GM19452 (cell line): Measurements from ENCODE around the gene OSER1.

Experiments used
- ATAC-seq: cut with Tn5 transposase; IDR thresholded peaks from one replicate; pipeline ENCODE4 v1.9.1; 2021; ENCODE audit not compliant: unreplicated experiment

OSER1 gene

DNA sequence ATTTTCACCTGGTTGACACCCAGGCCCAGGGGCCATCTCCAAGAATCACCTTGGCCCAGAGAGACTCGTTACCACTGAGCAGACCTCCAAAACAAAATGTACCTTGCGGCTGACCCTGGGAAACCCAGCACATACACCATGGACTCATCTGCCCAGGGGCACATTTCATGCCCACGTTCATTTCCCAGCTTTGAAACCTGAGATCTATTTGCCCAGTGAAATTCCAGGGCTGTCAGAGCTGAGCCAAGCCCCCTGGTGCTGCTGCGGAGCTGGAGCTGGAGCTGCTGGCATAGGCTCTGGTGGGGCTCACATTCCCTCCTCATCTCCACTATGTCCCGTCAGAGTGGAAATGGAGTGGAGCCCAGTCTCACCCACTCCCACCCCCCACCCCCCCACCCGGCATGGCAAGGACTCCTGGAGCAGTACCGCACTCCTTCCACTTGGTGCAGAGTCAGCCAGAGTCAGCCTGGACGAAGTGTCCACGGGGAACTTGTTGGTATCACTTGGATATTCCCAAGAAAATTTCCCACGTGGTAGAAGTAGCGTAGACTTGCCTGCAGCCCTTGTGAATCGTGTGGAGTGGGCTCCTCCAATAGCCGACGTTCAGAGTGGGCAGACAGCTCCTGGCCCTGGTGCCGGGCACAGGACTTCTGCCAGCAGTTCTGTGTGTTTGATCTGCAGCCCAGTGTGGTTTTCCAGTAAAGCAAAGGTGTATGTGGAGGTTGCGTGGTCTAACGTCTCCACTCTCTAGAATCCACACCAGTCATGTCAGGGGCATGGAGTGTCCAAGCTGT, 18.1 kb upstream of the OSER1 start:
- no peak for ATAC-seq

DNA sequence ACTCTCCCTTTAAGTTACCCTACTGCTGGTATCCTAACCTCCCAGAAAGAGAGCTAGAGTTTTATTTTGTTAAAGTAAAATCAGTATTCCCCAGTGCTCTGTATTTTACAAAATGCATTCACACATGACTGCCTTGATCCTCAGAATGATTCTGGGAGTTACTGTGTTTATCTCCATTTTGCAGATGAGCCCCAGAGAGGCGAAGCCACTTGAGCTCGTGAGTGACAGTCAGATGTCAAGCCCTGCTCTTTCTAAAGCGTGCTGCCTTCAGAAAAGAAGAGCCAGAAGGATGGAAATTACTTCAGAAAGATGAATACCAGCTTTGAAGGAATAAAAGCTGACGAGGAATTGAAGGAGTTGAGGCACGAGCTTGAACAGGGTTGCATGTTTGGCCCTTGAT, 14.1 kb upstream of the OSER1 start:
- no peak for ATAC-seq

DNA sequence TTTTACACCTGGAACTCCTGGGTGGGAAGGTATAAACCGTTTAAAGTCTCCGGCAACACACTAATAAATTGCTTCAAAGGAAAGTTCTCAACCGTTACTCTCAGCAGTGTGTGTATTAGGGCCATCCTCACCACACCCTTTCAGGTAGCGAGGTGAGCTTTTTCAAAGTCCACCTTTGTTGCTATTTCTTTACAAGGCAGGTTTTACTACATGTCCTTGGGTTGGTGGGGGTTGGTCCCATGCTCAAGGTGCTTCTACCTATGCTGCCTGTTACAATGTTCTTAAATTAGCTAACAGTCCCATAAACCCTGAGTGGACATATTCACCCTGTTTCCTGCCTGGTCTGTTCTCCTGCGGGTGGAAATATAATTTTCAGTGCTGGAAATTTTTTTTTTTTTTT, 13.2 kb upstream of the OSER1 start:
- no peak for ATAC-seq

DNA sequence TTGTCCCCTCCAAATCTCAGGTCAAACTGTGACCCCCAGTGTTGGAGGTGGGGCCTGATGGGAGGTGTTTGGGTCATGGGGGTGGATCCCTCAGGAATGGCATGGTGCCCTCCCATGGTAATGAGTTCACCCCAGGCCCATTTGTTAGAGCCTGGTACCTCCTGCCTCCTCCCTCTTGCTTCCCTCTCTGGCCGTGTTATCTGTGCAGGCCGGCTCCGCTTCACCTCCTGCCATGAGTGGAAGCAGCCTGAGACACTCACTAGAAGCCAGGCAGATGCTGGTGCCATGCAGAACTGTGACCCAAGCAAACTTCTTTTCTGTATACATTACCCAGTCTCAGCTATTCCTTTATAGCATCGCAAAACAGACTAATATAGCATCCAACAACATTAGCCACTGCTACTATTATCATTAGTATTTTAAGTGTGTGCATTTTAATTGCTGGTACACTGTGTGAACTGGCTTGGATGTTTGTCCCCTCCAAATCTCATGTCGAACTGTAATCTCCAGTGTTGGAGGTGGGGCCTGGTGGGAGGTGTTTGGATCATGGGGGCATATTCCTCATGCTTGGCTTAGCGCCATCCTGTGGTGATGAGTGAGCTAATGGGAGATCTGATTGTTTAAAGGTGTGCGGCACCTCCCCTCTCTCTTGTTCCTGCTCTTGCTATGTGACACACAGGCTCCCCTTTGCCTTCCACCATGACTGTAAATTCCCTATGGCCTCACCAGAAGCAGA, 12.2 kb upstream of the OSER1 start:
- no peak for ATAC-seq

DNA sequence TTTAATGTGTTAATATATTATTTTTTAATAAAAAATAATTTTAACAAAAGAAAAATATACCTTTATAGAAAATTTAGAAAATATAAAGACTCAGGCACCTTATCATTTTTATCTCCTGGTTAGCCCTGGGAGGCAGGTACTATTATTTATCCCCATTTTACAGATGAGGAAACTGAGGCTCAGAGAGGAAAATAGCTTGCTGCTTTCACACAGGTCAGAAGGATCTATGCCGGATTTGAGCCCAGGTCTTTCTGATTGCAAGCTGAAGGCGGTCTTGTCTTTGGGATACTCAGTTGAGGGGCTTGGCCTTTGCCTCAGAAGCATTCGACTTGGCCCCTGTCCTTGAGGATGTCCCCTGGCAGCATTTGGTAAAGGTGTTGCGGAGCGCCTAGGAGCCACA, 11.5 kb upstream of the OSER1 start:
- ATAC-seq = no peak

DNA sequence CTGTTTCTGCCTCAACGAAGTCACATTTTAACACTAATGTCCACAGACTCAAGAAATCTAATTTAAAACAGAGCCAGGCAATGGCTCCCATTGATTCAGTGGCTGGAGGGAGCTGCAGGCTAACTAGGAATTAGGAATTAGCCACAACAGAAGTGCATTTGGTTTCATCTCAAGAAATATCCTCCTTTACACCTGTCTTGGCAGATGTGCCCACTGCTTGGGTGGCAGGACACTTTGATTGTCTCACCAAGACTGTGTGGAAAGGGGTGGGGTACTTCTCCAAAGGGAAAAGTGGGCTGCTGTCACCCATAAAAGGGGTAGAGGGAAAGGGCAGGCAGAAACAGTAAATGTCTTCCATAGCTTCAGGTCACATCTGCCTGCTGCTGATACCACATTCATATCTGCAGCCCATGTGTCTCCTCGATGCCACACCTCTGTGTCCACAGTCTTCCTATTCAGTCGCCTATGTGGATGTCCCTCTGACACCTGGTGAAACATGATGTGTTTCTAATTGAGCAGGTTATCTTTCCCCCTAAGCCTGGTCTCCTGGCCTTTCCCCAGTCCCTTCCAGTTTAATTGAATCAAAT, 10.9 kb upstream of the OSER1 start:
- no peak for ATAC-seq

DNA sequence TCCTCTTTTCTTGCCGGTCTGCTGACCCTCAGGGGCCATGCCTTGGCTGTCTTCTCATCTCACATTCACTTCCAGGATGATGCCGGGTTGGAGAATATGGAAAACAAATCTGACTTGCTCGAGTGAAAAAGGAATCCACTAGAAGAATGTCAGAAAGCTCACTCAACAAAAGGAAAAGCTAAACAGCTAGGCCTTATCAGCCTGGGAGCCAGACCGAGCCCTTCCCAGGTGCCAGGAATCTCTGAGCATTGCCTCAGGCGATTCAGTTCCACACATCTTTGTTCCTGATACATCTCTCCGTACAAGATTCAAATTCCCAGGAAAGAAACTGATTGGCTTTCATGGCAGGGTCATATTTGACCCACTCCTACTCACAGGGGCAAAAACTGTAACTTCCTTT, 9.2 kb upstream of the OSER1 start:
- ATAC-seq = no peak

DNA sequence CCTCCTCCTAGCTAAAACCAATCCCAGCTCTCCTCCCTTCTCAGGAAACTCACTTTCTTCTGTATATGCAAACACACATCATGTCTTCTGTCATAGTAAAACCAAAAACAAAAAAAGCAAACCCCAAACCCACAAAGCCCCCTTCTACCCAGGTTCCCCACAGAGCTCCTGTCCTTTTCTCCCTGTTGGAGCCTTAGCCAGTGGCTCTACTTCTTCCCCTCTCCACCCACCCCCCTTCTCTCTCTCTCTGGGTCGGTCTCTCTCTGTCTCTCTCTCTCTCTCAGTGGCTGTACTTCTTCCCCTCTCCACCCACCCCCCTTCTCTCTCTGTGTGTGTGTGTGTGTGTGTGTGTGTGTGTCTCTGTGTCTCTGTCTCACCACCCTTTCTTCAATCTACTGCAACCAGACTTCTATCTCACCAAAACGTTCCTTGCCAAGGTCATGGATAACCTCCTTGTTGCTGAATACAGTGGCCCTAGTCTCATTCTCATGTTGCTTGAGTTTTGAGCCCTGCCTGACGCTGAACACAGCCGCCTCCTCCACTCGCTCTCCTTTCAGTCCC, 8.7 kb upstream of the OSER1 start:
- no peak for ATAC-seq

DNA sequence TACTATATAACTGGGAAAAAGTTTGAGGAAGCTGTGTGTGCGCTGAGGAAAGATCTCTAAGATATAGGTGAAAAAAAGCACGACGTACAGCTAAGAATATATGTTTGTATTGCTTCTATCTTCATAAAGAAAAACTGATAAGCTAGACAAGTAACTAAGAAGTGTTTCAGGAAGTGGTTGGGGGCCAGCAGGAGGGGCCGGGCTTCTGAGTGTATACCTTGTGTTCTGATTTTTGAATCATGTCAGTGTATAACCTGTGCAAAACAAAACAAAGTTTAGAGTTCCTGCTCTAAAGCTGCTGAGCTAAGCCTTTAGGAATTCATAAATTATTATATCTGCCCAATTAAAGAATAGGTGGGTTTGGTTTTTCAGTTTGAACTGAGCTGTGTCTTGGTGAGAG, 7.9 kb upstream of the OSER1 start:
- no peak for ATAC-seq

DNA sequence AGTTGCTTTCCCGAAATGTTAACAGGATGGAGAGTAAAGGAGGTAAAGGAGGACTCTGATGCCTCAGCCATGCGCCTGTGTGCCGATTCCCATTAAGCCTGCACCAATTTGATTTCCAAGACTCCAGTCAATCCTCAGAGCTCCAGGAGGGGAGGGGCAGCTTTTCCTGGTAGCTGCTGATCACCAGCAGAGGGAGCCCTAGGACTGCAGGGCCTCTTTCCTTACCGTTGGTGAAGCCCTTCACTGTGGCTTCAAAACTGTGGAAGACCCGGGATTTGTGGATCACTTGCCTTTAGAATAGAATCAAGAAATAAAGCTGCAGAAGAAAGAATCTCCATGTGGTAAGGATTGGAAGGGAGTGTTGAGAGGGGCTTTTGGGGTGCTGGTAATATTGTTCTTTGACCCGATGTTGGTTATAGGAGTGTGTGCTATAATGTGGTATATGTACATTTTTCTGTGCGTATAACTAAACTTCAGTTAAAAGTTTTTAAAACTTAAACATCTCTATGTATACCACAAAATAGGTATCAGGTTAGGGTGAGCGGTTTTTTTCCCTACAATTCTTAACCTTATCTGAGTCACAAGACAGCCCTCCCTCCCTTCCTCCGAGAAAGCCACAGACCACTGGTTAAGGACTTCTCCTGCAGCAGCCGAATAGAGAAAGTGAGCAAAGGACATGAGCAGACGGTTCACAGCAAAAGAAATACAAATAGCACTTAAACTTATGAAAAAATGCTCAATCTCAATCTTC, 6.9 kb upstream of the OSER1 start:
- no peak for ATAC-seq

DNA sequence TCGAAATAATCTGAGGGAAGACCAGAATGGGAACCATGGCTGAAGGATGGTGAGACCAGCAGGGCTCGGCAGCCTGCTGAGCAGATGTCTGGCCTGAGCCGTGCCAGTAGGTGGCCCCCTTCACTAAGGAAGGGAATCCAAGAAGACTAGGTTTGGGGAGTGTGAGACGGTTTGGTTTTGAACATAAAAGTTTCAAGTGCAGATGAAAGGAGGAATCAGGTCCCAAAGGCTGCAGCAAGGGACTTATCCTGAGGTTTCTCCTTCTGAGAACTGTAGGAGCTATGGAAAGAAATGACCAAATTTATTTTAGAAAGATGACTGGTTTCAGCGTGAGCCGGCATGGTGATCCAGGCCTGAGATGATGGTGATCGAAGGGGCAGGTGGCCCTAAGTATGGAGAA, 4.6 kb upstream of the OSER1 start:
- no peak for ATAC-seq

DNA sequence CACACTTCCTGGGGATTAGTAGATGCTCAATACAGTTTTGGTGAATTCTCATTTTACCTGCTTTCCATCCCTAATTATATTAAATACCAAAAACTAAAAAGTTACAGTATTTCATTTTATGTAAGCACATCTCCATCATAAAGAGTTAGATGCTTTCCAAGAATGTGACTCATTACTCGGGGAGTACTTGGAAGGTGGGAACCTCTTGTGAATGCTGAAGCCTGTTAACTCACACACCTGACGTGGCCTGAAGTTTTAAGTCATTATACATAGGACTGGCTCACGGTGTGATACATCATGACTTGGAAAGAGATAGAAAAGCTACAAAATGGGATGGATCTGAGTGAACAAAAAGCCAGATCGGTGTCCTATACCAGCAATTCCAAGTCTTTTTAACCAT, 2.2 kb upstream of the OSER1 start:
- ATAC-seq = no peak

DNA sequence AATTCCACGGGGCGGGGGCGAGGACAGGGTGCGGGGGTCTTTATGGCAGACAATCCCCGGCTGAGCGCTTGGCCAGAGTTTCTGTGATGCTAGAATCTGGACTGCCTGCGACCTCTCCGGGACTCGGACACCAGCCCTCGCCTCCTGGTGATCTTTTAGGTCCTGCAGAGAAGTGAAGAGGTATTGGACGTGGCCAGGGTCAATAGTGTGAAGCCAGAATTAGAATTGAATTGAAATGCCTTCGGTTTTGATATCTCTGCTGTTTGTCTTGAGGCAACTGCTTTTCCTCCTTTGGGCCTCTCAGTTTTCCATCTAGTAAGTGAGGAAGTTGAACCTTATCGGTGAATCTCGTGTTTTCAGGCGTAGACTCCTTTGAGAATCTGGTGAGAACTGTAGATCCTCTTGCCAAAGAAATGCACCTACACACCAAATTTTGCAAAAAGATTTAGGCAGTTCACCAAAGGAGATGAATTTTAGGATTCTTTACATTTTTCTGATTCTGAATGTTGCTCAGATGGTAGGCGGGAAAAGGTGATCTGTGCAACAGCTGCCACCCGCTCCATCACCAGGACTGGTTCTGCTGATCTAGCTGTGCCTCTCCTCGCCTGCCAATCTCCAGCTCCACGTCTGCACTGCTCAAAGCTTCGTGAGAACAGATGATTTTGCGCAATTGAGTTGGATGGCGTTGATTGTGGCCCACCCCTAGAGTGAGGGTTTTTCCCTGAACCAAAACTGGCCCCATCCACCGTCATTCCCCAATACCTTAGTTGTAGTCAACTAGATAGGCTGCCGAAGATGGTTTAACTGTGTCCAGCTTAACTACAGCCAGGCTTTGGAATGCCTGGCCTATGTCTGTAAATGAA, 837 bp upstream of the OSER1 start:
- no peak for ATAC-seq

DNA sequence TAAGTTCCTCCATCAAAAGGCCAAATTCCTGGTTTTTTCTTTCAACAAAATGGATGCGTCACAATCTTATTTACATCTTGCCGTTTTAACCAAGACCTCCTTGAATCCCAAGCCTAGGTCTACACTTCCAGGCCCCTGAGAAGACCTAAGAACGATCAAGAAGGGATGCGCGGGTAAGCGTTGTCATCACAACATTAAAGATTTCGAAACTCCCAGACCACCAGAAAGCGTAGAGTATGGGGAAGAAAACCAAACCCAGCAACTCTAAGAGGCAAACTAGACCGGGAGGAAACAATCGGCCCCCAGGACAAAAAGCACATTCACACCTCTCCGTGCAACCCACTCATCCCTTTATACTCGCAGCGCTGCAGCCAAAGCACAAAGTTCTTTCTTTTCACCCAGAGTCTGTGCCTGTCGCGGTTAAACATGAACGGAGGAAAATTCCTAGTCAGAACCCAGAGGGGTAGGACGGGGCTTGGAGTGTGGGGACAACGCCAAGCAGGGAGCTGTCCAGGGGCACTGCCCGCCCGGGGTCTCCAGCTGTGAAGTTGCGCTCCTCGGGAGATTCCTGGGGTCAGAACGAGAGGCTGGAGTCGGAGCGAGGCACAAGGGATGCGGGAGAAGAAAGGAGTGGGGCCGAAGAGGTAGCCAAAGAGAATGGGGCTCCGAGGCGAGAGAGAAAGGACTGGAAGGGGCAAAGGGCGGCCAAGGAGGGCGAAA, 725 bp downstream of the OSER1 start:
- ATAC-seq = no peak

DNA sequence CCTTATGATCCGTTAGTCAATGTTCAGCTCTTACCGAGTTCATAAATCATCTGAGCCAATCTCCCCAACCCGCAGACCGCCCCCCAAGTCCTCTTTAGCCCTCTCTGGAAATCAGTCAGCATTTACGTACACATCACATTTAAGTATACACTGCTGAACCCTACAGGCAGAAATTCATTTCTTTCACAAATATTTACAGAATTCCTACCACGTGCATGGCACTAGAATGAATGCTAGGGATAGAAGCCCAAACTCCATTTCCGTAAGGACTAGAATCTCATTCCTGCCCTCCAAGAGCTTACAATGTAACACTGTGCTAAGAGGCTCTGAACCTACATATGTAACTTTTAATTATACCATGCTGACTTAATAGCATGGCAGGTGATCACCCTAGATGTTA, 1.8 kb downstream of the OSER1 start:
- no peak for ATAC-seq

DNA sequence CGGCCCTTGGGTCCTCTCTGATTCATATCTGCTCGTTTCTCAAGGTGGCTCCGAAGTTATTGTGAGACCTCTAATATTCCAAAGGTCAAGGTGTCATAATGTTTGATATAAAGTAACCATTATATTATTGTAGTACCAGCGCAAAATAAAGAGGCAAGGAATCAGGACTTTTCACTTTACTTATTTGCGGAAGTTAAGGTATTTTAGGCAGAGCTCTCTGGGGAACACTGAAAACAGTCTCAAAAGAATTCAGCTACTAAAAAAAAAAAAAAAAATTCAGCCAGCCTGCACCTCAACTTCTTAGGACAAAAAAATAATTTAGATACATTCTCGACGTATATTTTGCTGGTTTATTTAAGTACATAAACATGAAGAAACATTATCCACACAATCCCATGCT, 2.4 kb downstream of the OSER1 start:
- no peak for ATAC-seq

DNA sequence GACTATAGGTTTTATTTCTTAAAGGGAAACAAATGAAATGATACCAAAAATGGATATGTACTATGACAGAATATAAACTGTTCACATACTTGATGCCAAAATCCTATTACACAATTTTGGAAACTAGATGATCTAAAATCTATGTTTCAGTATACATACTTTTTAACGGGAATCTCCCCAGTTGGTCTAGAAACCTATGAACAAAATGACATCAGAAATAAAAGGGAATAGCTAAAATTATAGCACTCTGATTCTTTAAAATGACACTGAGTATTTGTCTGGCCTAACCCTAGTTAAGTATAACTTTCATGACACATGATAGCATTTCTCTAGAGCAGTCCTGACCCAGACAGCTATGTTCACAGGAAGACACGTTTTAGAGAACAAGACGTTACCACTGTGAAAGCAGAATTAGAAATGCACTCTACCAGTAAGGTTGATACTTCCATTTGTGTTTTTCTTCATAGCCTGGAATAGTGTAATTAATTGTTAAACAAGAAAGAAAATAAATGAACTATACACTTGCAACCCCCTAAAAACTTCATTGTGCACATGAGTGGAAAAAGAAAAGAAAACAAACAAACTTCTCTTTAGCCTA, 3.3 kb downstream of the OSER1 start:
- ATAC-seq = no peak

DNA sequence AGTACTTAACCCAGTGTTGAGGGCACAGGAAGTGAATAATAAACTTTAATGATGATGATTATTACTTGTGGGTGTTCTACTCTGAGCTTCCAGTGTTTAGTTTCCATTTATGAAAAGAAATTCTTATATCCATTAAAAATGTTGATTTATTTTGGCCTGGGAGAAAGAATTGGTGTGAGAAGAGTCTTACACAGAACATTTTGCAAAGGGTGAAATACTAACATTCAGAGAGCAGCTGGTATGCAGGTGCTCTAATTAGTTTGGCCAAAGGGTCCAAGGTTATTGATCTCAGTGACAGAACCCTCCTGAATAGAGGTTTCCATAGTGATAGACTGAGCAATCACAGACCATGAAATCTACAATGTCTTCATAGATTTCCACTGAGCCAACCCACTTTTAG, 4.4 kb downstream of the OSER1 start:
- no peak for ATAC-seq

DNA sequence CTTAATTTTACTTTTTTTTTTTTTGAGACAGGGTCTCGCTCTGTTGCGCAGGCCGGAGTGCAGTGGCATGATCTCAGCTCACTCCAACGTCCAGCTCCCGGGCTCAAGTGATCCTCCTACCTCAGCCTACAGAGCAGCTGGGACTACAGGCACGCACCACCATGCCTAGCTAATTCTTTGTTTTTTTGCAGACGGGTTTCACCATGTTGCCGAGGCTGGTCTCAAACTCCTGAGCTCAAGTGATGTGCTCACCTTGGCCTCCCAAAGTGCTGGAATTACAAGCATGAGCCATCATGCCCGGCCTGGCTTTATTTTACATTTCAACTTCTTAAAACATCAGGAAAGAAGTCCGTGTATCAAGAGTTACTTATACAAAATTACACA, 5.7 kb downstream of the OSER1 start:
- no peak for ATAC-seq
